OCI-LY1 (cell line): ENCODE data around the gene CCL2.

Source experiments
- H2AFZ ChIP-seq: fragments of 200-600 bp; sonication (generic), shearing (Covaris generic); 2 replicates; pipeline ENCODE4 v1.6.0; 2014; ENCODE audit warnings: antibody characterized with exemption, mild to moderate bottlenecking, low read length
- H3F3A ChIP-seq: fragments of 200-600 bp; sonication (generic), shearing (Covaris generic); 2 replicates; pipeline ENCODE4 v1.6.0; 2014; ENCODE audit warnings: mild to moderate bottlenecking, antibody characterized with exemption, low read length, moderate library complexity; ENCODE audit not compliant: insufficient read depth
- H3K27ac ChIP-seq: fragments of 200-600 bp; sonication (generic); 2 replicates; pipeline ENCODE4 v1.5.1; 2014; ENCODE audit warnings: low read length, mixed run types, mild to moderate bottlenecking, low read depth; ENCODE audit not compliant: poor library complexity, severe bottlenecking
- H3K27me3 ChIP-seq: fragments of 200-600 bp; sonication (generic); 2 replicates; pipeline ENCODE4 v1.6.0; 2014; ENCODE audit warnings: antibody characterized with exemption, mild to moderate bottlenecking, low read length, moderate library complexity; ENCODE audit not compliant: insufficient read depth
- H3K36me3 ChIP-seq: fragments of 200-600 bp; sonication (generic); 2 replicates; pipeline ENCODE4 v1.6.1; 2014; ENCODE audit warnings: mild to moderate bottlenecking, antibody characterized with exemption, low read length, moderate library complexity, mixed read lengths; ENCODE audit not compliant: insufficient read depth
- H3K4me1 ChIP-seq: fragments of 200-600 bp; sonication (generic); 2 replicates; pipeline ENCODE4 v1.5.1; 2014; ENCODE audit warnings: mild to moderate bottlenecking, low read length, moderate library complexity; ENCODE audit not compliant: insufficient read depth, severe bottlenecking
- H3K4me2 ChIP-seq: fragments of 200-600 bp; sonication (generic), shearing (Covaris generic); 2 replicates; pipeline ENCODE4 v1.6.1; 2014; ENCODE audit warnings: low read length
- H3K4me3 ChIP-seq: fragments of 200-600 bp; sonication (generic); 2 replicates; pipeline ENCODE4 v1.5.1; 2014; ENCODE audit warnings: low read length, low read depth, mild to moderate bottlenecking, mixed read lengths; ENCODE audit not compliant: poor library complexity, severe bottlenecking
- H3K79me2 ChIP-seq: fragments of 200-600 bp; shearing (Covaris generic); 2 replicates; pipeline ENCODE4 v1.6.1; 2016; ENCODE audit warnings: mixed run types, low read length, mixed read lengths; ENCODE audit not compliant: insufficient read depth
- H3K9ac ChIP-seq: fragments of 200-600 bp; sonication (generic), shearing (Covaris generic); 2 replicates; pipeline ENCODE4 v1.6.1; 2014; ENCODE audit warnings: mild to moderate bottlenecking, low read length, mixed read lengths
- H3K9me2 ChIP-seq: fragments of 200-600 bp; sonication (generic), shearing (Covaris generic); 2 replicates; pipeline ENCODE4 v1.6.1; 2014; ENCODE audit warnings: low read depth, mild to moderate bottlenecking, low read length, mixed read lengths
- H3K9me3 ChIP-seq: fragments of 200-600 bp; shearing (Covaris generic); 2 replicates; pipeline ENCODE4 v1.6.1; 2014; ENCODE audit warnings: low read length, mixed read lengths
- H4K20me1 ChIP-seq: fragments of 200-600 bp; sonication (generic), shearing (Covaris generic); 2 replicates; pipeline ENCODE4 v1.6.0; 2016; ENCODE audit warnings: mild to moderate bottlenecking, low read length; ENCODE audit not compliant: insufficient read depth
- EZH2 ChIP-seq: fragments of 200-600 bp; sonication (generic), shearing (Covaris generic); IDR thresholded peaks from 2 replicates; pipeline ENCODE4 v1.8.0; 2017; ENCODE audit warnings: borderline replicate concordance, mixed run types, mild to moderate bottlenecking, antibody characterized with exemption, low read length, moderate library complexity, mixed read lengths
- TF ChIP-seq, protein P1 (sequence below): fragments of 200-600 bp; sonication (generic), shearing (Covaris generic); IDR thresholded peaks from 2 replicates; pipeline ENCODE4 v1.5.1; 2017; ENCODE audit warnings: mild to moderate bottlenecking, antibody characterized with exemption, low read length, moderate library complexity, mixed read lengths

The CCL2 gene

DNA sequence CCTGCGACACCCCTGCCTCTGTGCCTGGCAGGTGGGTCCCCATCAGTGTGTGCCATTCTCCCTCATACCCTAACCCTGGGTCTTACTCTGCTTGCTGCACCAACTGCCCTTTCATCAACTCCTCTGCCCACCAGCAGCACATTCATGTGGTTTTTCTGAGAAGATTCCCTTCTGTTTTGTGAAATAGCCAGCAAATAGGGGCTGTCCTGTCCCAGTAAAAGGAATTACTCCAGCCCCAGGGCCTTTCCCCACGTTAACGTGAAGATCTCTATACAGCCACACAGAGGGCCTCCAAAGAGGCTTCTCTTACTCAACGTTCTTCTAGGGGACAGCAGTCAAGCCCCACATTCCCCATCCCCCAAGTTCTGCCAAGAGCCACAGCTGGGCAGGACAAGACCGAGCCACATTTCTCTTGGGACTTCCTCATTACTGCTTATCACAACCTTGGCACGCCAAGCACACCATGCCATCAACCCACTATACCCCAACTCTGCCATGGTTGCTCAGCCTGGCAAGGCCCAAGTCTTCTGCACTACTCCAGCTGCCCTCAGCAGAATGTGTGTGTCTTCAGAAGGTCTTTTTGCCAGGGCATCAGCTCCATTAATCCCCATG is 18.7 kb upstream of the CCL2 start:
- no peak for TF ChIP-seq EZH2
- TF ChIP-seq, protein P1, sequence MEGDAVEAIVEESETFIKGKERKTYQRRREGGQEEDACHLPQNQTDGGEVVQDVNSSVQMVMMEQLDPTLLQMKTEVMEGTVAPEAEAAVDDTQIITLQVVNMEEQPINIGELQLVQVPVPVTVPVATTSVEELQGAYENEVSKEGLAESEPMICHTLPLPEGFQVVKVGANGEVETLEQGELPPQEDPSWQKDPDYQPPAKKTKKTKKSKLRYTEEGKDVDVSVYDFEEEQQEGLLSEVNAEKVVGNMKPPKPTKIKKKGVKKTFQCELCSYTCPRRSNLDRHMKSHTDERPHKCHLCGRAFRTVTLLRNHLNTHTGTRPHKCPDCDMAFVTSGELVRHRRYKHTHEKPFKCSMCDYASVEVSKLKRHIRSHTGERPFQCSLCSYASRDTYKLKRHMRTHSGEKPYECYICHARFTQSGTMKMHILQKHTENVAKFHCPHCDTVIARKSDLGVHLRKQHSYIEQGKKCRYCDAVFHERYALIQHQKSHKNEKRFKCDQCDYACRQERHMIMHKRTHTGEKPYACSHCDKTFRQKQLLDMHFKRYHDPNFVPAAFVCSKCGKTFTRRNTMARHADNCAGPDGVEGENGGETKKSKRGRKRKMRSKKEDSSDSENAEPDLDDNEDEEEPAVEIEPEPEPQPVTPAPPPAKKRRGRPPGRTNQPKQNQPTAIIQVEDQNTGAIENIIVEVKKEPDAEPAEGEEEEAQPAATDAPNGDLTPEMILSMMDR: no peak
- H3K4me1 ChIP-seq: no peaks in the 10 kb centered on the region
- H3K9ac ChIP-seq: no peak overlapping the region
- H3K4me2 ChIP-seq: no peak overlapping the region
- H2AFZ ChIP-seq: no peak overlapping the region
- no peaks in the 10 kb centered on the region for H3K27me3 ChIP-seq
- H3K4me3 ChIP-seq: no peak overlapping the region
- H3K79me2 ChIP-seq: no peaks in the 10 kb centered on the region
- H3K9me2 ChIP-seq: no peaks in the 10 kb centered on the region
- no peaks in the 10 kb centered on the region for H3F3A ChIP-seq
- H3K27ac ChIP-seq: no peak overlapping the region
- H3K36me3 ChIP-seq: no peaks in the 10 kb centered on the region
- no peaks in the 10 kb centered on the region for H4K20me1 ChIP-seq
- H3K9me3 ChIP-seq: no peaks in the 10 kb centered on the region

DNA sequence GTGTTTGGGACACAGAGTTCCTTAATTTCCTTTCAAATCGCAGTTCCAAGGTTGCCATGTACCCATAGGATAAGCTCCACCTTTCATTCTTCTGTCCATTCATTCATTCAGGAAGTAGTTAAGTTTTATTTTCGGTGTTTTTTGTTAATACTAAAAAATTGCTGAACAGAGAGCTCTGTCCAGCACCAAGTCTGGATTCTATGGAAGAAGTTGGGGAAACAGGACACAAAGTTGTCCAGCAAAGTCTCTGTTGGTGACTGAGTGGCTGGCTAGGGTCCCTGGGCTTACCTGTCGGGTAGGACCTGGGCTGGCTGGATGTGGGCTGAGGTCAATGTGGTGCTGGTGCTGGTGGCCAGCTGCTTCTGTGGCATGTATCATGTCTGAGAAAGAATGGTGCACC is 17.6 kb upstream of the CCL2 start:
- no peak overlapping the region for H3K4me2 ChIP-seq
- no peak overlapping the region for H2AFZ ChIP-seq
- no peaks in the 10 kb centered on the region for H3K79me2 ChIP-seq
- no peaks in the 10 kb centered on the region for H3K4me1 ChIP-seq
- no peaks in the 10 kb centered on the region for H3K9me3 ChIP-seq
- no peak overlapping the region for H3K27ac ChIP-seq
- H3K4me3 ChIP-seq: no peak overlapping the region
- H4K20me1 ChIP-seq: no peaks in the 10 kb centered on the region
- no peaks in the 10 kb centered on the region for H3K9me2 ChIP-seq
- TF ChIP-seq, protein P1: no peak
- no peaks in the 10 kb centered on the region for H3K27me3 ChIP-seq
- H3F3A ChIP-seq: no peaks in the 10 kb centered on the region
- H3K36me3 ChIP-seq: no peaks in the 10 kb centered on the region
- no peak overlapping the region for H3K9ac ChIP-seq

DNA sequence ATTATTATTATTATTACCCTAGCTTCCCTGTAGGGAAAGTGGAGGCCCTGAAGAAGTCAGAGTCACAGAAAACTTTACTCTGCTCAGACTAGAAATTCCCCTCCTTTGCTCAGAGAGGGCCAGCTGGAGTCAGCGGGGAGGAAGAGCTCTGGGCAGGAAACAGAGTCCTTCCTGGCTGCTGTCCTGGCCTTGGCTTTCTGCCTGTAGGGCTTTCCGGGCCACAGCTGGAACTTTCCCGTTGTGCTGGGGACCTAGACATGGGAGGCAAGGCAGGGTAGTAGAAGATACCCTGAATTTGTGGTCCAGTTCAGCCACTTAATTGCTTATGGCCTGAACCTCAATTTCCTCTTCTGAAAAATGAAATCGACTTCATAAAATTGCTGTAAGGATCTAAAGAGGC is 14.0 kb upstream of the CCL2 start:
- Histone ChIP-seq H3F3A (no peaks in the 10 kb centered on the region), H3K4me2 (no peak overlapping the region), H4K20me1 (no peaks in the 10 kb centered on the region), H3K9me3 (no peaks in the 10 kb centered on the region), H3K27me3 (no peaks in the 10 kb centered on the region), H3K4me1 (no peaks in the 10 kb centered on the region), H3K9ac (no peak overlapping the region), H3K36me3 (no peaks in the 10 kb centered on the region), H3K79me2 (no peaks in the 10 kb centered on the region), H3K27ac (no peak overlapping the region), H3K9me2 (no peaks in the 10 kb centered on the region), H3K4me3 (no peak overlapping the region), H2AFZ (no peak overlapping the region)
- TF ChIP-seq, protein P1: no peak
- TF ChIP-seq EZH2: no peak
